ENCODE data around the gene CNPY1. TPM values are rescaled to one million over a fixed set of nuclear protein-coding genes. Genes with fewer than 3 reads are reported as not detected.

The CNPY1 gene
- total RNA-seq, 4 donors from 2014 or later: 0.25 TPM; not detected in 3

DNA sequence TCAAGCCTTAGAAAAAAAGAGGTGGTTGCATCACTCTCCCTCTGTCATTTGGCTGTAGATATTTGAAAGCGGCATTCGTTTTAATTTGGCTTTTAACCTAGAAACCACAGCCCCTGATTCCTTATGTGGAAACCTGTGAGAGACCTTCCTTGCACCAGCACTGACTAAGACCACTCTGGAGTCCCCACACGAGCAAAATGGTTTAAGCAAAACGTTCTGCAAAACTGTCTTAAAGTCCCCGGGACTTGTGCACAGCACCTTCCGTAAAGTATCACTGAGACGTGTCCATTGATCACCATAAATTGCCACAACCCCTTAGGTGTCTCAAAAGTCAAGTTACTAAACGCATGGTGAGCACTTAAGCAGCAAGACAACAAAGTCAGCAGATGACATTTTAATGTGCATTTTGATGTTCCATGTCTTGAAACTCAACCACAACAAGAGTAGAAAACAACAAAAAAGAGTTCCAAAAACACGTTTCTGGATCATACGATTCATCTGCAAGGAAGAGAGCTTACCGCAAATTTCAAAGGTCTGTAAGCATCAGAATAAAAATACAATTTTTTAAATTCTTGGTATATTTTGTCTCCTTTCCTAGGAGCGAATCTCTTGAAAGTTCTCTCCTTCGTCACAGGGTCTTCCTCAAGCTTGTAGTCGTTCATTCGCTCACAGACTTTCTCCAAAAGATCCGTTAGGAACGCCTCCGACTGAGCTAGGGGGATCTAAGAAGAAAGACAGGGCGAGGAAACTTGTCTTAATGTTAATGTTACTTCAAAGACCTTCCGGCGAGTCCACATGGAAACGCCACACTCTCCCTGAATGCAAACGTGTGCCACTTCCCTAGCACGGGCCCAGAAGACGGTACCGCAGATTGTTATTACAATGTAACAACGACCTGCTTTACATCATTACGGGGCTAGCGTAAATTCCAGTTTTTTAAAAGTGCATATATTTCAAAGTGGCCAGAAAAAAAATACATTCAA is 37.7 kb downstream of the CNPY1 start:
- intact Hi-C loops (cut with DNase I; ENCODE audit: low total_unique reads) (no loop called here), in situ Hi-C loops (cut with MboI; ENCODE audit: low sequenced_read_pairs in 4 of 4) (no loop called here)
- no peak overlapping the region for H3K27ac ChIP-seq
- H3K27me3 ChIP-seq: peaks cover 71 to 91% (median 75%) of the 10 kb centered on the region in 3 donors
- DNase-seq: no peak
- no peaks in the 10 kb centered on the region for H3K36me3 ChIP-seq
- no peak overlapping the region for H3K4me3 ChIP-seq
- no peak for ATAC-seq
- no peak for TF ChIP-seq POLR2A (IDR thresholded peaks at IDR 0.05)
- H3K4me1 ChIP-seq: no peaks in the 10 kb centered on the region
- no peaks in the 10 kb centered on the region for H3K9me3 ChIP-seq

DNA sequence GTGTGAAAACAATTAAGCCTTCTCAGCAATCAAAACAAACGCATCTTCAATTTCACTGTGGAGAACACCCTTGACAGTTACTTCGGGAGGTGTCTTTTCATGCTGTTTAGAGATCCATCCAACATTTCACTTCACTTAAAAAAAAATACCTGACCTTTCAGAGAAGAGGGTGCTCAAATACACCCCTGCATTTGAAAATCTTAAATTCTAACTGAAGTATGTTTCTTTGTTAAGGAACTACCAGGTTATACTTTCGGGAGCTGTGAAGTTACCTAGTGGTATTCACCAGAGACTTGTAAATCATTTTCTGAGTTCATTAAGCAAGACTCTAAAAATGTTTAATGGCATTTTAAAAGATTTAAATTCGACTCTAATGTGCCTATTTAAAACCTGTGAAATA is 38.8 kb downstream of the CNPY1 start:
- Histone ChIP-seq H3K27ac (no peak overlapping the region), H3K36me3 (no peaks in the 10 kb centered on the region), H3K4me3 (no peak overlapping the region), H3K4me1 (no peaks in the 10 kb centered on the region), H3K9me3 (no peaks in the 10 kb centered on the region), H3K27me3 (peaks cover 72 to 90% (median 75%) of the 10 kb centered on the region in 3 donors)
- no peak for DNase-seq
- intact Hi-C loops (cut with DNase I; ENCODE audit: low total_unique reads) (no loop called here), in situ Hi-C loops (cut with MboI; ENCODE audit: low sequenced_read_pairs in 4 of 4) (no loop called here)
- ATAC-seq: no peak
- no peak for TF ChIP-seq POLR2A (IDR thresholded peaks at IDR 0.05)
- TF ChIP-seq, protein P1, sequence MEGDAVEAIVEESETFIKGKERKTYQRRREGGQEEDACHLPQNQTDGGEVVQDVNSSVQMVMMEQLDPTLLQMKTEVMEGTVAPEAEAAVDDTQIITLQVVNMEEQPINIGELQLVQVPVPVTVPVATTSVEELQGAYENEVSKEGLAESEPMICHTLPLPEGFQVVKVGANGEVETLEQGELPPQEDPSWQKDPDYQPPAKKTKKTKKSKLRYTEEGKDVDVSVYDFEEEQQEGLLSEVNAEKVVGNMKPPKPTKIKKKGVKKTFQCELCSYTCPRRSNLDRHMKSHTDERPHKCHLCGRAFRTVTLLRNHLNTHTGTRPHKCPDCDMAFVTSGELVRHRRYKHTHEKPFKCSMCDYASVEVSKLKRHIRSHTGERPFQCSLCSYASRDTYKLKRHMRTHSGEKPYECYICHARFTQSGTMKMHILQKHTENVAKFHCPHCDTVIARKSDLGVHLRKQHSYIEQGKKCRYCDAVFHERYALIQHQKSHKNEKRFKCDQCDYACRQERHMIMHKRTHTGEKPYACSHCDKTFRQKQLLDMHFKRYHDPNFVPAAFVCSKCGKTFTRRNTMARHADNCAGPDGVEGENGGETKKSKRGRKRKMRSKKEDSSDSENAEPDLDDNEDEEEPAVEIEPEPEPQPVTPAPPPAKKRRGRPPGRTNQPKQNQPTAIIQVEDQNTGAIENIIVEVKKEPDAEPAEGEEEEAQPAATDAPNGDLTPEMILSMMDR (IDR thresholded peaks at IDR 0.05 in 4 of 5, conservative IDR thresholded peaks at IDR 0.05 in 1 of 5): no peak

DNA sequence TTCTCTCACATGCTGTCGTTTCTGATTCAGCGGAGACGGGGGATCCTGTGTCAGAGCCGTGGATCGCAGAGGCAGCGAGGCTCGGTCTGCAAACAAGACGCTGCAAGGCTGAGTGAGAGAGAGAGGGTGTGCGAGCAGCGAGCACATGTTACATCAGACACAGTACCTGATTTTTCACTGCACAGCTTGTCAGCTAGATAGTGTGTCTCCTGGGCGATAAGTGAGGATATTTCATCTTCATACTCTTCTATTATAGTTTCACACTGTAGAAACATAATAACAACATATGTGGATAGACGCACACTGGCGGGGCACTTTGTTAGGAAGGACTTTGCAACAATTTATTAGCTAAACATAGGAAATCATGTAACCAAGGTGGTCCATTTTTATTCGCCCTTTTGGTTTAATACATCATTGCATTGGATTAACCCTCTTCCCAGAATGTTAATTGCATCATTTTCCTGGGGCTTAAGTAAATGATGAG is 39.5 kb downstream of the CNPY1 start:
- Histone ChIP-seq H3K27me3 (peaks cover 67 to 85% (median 72%) of the 10 kb centered on the region in 3 donors), H3K27ac (no peak overlapping the region), H3K4me1 (no peaks in the 10 kb centered on the region), H3K9me3 (no peaks in the 10 kb centered on the region), H3K36me3 (no peaks in the 10 kb centered on the region), H3K4me3 (no peak overlapping the region)
- intact Hi-C loops (cut with DNase I; ENCODE audit: low total_unique reads): no loop called here
- DNase-seq: no peak
- ATAC-seq: no peak
- TF ChIP-seq, protein P1 (IDR thresholded peaks at IDR 0.05 in 4 of 5, conservative IDR thresholded peaks at IDR 0.05 in 1 of 5): no peak
- no peak for TF ChIP-seq POLR2A (IDR thresholded peaks at IDR 0.05)
- in situ Hi-C loops (cut with MboI; ENCODE audit: low sequenced_read_pairs in 4 of 4): no loop called here

DNA sequence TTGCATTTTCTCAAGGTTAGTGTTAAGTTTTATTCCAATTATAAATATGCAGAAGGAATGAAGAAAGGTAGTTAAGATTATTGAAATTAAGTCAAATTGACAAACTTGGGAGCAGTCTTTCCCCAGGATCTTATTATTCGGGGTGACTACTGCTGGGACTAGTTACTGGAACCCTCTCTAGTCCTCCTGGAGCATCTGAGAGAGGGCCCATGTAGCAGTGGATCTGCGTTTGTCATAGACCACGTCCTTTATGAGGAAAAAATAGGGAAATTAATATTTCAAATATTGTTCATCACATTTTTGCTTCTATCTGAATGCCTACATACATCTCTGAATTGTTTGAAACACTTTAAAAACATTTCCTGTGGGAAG is 41.0 kb downstream of the CNPY1 start:
- H3K9me3 ChIP-seq: no peaks in the 10 kb centered on the region
- H3K36me3 ChIP-seq: no peaks in the 10 kb centered on the region
- DNase-seq (no peak), ATAC-seq (no peak)
- in situ Hi-C loops (cut with MboI; ENCODE audit: low sequenced_read_pairs in 4 of 4): no loop called here
- H3K27ac ChIP-seq: no peak overlapping the region
- no peaks in the 10 kb centered on the region for H3K4me1 ChIP-seq
- H3K27me3 ChIP-seq: peaks cover 58 to 81% (median 65%) of the 10 kb centered on the region in 3 donors
- intact Hi-C loops (cut with DNase I; ENCODE audit: low total_unique reads): no loop called here
- no peak overlapping the region for H3K4me3 ChIP-seq
- TF ChIP-seq POLR2A (IDR thresholded peaks at IDR 0.05): no peak
- TF ChIP-seq, protein P1 (IDR thresholded peaks at IDR 0.05 in 4 of 5, conservative IDR thresholded peaks at IDR 0.05 in 1 of 5): no peak

DNA sequence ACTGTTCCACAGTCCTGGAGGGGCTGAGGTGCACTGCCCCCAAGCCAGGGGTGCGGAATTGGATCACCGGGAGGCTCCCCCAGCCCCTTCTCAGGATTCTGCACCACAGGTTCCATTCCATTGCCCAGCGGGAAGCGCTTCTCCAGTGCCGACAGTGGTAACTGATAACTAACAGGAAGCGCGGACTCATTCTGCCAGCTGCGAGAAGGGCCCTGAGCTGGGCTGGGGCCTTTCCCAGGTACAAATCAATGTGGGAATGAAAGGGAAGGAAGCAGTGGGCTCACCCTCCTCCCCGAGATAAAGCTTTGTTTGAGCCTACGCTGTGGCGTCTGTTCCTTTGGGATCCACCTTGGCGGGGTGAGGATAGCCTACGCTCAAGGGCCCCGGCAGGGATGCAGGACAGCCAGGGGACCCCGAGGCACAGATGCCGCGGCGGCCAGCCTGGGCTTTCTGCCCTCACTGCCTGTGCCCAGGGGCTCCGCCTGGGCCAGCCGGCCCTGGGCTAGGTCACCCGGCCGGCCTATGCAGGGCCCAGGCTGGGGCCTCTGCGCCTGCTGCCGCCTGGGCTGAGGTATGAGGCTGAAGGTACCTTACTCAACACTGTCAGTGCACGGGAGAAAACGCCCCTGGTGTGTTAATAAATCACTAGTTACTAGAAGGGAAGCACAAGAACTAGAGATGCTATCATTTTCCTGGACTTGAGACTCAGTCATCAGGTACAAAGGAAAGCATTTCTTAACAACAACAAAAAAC is 49.0 kb downstream of the CNPY1 start:
- Histone ChIP-seq H3K27me3 (peaks cover 0 to 16% (median 11%) of the 10 kb centered on the region in 3 donors), H3K4me3 (no peak overlapping the region)
- TF ChIP-seq POLR2A (IDR thresholded peaks at IDR 0.05): no peak
- TF ChIP-seq, protein P1 (IDR thresholded peaks at IDR 0.05 in 4 of 5, conservative IDR thresholded peaks at IDR 0.05 in 1 of 5): no peak

More for the DNA sequence above, 49.0 kb downstream of the CNPY1 start:
- Histone ChIP-seq H3K27ac (no peak overlapping the region), H3K4me1 (no peaks in the 10 kb centered on the region), H3K36me3 (no peaks in the 10 kb centered on the region), H3K9me3 (no peaks in the 10 kb centered on the region)
- intact Hi-C loops (cut with DNase I; ENCODE audit: low total_unique reads) (no loop called here), in situ Hi-C loops (cut with MboI; ENCODE audit: low sequenced_read_pairs in 4 of 4) (no loop called here)
- DNase-seq: no peak
- no peak for ATAC-seq

Measured in gastrocnemius medialis (tissue), 4 donors.